ENCODE measurements around the gene OR51M1. TPM values are rescaled to one million over a fixed set of nuclear protein-coding genes. Genes with fewer than 3 reads are reported as not detected.
A peak's percentile ranks its signal among the peaks of the same experiment; 100 is the strongest.

OR51M1 gene
- polyA plus RNA-seq, 2 of the 4 experiments (the other 2 are of a cell fraction), result not detected

DNA sequence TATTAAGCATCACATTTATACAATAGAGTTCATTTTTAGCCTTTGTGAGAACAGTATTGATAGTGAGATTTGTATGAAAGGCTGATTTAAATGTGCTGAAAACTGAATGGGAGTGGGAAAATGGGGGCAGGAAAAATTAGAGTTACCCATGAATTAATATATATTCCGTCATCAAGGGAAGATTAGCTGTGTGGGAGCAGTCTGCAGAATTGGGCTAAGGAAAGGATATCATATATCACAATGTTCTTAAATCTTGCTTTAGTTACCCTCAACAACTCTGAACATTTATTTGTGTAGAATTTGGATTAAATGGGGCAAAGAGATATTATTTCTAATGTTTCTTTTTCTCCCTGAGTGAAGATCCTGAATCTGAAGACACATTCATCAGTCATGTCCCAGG lies 38.2 kb downstream of the OR51M1 start, which contains the start of gene OR51Q1:
Gene OR51Q1, plus strand, starts transcription at position 301 of the 400 bp plus-strand sequence. Its CDS starts 90 bp downstream, at position 391.
- no peak for FAIRE-seq
- ChIA-PET CTCF (no interaction called here), POLR2A (no interaction called here)
- Histone ChIP-seq H3K4me3 (no peak within 1 kb of the TSS), H3K27ac (no peak within 1 kb of the TSS), H3K9me3 (no peaks in the 10 kb centered on the region), H3K4me1 (no peaks in the 10 kb centered on the region), H3K4me2 (no peak within 1 kb of the TSS)
- no peak for DNase-seq (ENCODE audit: low read depth in 1 of 2, low spot score in 1 of 2)
- TF ChIP-seq RCOR1 (IDR thresholded peaks at IDR 0.05; ENCODE audit: low read depth, low read length) (no peak), EP300 (IDR thresholded peaks at IDR 0.05) (no peak)
- WGBS (ENCODE audit: missing lambda C conversion rate), result 33% methylated on average over 1 of the region's 1 CpG
- no peak for ATAC-seq

DNA sequence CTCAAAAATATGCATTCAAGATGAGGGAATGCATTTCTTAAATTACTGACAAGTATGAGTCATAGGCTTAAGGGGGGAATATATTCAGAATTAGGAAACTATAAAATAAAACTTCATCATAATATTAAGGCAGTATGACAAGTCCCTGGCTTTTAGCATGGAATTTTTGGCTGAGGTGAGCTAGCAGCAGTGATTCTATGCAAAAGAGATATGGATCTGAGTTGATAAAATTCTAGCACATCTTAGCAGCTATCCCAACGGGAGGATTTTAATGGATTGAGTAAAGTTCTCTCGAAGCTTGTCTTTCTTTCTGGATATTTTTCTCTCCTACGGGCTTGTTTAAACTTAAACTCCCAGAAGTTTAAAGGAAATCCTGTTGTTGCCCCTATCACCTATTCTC lies 39.5 kb downstream of the OR51M1 start:
- ChIA-PET POLR2A (no interaction called here), CTCF (interaction anchor here (1.4 kb wide), 1 partner anchor 53 kb away, joined by 5 read pairs; no protein-coding TSS in a partner anchor)
- 15% methylated on average over 3 of the region's 3 CpGs for WGBS (ENCODE audit: missing lambda C conversion rate)
- ATAC-seq, result no peak
- Histone ChIP-seq H3K4me1 (no peaks in the 10 kb centered on the region), H3K4me2 (no peak overlapping the region), H3K9me3 (no peaks in the 10 kb centered on the region), H3K4me3 (no peak overlapping the region), H3K27ac (no peak overlapping the region)
- no peak for FAIRE-seq
- TF ChIP-seq NFE2L2 (conservative IDR thresholded peaks at IDR 0.05; ENCODE audit: low read length) (no peak), FOSB (CRISPR knock-in tag; IDR thresholded peaks at IDR 0.05) (no peak), ESRRA (IDR thresholded peaks at IDR 0.05; ENCODE audit: borderline replicate concordance, low read length) (no peak), FOSL2 (IDR thresholded peaks at IDR 0.05) (no peak), FOSL2 (CRISPR knock-in tag; IDR thresholded peaks at IDR 0.05) (peak; percentile 46; the same call in 1 of the 2 replicates), RFX5 (IDR thresholded peaks at IDR 0.05) (no peak), NR3C1 (IDR thresholded peaks at IDR 0.05) (no peak), EHF (CRISPR knock-in tag; IDR thresholded peaks at IDR 0.05) (no peak)
- TF ChIP-seq, protein P1, sequence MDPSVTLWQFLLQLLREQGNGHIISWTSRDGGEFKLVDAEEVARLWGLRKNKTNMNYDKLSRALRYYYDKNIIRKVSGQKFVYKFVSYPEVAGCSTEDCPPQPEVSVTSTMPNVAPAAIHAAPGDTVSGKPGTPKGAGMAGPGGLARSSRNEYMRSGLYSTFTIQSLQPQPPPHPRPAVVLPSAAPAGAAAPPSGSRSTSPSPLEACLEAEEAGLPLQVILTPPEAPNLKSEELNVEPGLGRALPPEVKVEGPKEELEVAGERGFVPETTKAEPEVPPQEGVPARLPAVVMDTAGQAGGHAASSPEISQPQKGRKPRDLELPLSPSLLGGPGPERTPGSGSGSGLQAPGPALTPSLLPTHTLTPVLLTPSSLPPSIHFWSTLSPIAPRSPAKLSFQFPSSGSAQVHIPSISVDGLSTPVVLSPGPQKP (IDR thresholded peaks at IDR 0.05; ENCODE audit: low read depth, low read length), result no peak
- DNase-seq (ENCODE audit: low read depth in 1 of 2, low spot score in 1 of 2), result no peak

DNA sequence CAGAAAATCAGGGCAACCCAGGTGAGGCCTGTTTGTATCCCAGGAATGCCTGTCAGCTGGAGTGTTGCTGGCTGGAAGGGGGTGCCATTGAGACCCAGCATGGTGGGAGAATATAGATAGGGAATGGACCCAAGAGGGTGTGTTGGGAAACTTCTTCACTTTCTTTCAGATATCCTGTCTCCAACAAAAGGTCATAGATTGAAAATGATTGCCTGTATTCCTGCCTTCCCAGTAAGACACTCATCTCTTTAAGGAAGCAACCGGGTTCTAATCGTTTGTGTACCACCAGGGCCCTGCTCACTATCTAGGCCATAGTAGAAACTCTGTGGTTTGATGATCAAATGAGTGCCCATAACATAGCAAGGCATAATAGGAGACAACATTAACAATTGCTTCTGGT lies 57.8 kb downstream of the OR51M1 start, which contains the start of gene OR51I1:
Gene OR51I1, minus strand, starts transcription at position 101 of the 400 bp plus-strand sequence. Its CDS starts 0 bp downstream, at position 101.
- CTCF ChIA-PET, result no interaction called here
- FAIRE-seq, result no peak
- Histone ChIP-seq H3K9me3 (no peaks in the 10 kb centered on the region), H3K27ac (no peak within 1 kb of the TSS), H3K4me2 (no peak within 1 kb of the TSS), H3K4me3 (no peak within 1 kb of the TSS), H3K4me1 (no peaks in the 10 kb centered on the region)
- ATAC-seq, result no peak
- POLR2A ChIA-PET, result no interaction called here
- WGBS (ENCODE audit: missing lambda C conversion rate), result 0% methylated on average over 2 of the region's 2 CpGs
- no peak for TF ChIP-seq EHMT2 (IDR thresholded peaks at IDR 0.05; ENCODE audit: low read depth)
- TF ChIP-seq, protein P2, sequence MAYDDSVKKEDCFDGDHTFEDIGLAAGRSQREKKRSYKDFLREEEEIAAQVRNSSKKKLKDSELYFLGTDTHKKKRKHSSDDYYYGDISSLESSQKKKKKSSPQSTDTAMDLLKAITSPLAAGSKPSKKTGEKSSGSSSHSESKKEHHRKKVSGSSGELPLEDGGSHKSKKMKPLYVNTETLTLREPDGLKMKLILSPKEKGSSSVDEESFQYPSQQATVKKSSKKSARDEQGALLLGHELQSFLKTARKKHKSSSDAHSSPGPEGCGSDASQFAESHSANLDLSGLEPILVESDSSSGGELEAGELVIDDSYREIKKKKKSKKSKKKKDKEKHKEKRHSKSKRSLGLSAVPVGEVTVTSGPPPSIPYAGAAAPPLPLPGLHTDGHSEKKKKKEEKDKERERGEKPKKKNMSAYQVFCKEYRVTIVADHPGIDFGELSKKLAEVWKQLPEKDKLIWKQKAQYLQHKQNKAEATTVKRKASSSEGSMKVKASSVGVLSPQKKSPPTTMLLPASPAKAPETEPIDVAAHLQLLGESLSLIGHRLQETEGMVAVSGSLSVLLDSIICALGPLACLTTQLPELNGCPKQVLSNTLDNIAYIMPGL (CRISPR knock-in tag; IDR thresholded peaks at IDR 0.05; ENCODE audit: borderline replicate concordance), result no peak
- DNase-seq (ENCODE audit: low read depth in 1 of 2, low spot score in 1 of 2), result no peak

Small RNAs within 50 kb of the gene (small RNA-seq; reads per million reads assigned to genes)
- 0 reads per million in 6 experiments for gene AC104389.3

Other genes starting within 250 kb of the OR51M1 start
- gene OR52A5, start 245.5 kb upstream of the OR51M1 start, polyA plus RNA-seq (2011; rRNA removed), result not detected in 2 replicates
- not detected in 3 replicates for gene OR52A5, start 245.5 kb upstream of the OR51M1 start, polyA plus RNA-seq (2017; fragmentation: RNase III; extraction: RNeasy Plus Mini Kit Qiagen cat#74134 plus additional on column Dnase treatment)
- gene OR52A1, start 229.1 kb upstream of the OR51M1 start, polyA plus RNA-seq (2011; rRNA removed), result not detected in 2 replicates
- not detected in 3 replicates for gene OR52A1, start 229.1 kb upstream of the OR51M1 start, polyA plus RNA-seq (2017; fragmentation: RNase III; extraction: RNeasy Plus Mini Kit Qiagen cat#74134 plus additional on column Dnase treatment)
- not detected in 2 replicates for gene OR51V1, start 183.1 kb upstream of the OR51M1 start, polyA plus RNA-seq (2011; rRNA removed)
- gene OR51V1, start 183.1 kb upstream of the OR51M1 start, polyA plus RNA-seq (2017; fragmentation: RNase III; extraction: RNeasy Plus Mini Kit Qiagen cat#74134 plus additional on column Dnase treatment), result not detected in 3 replicates
- 0.30 TPM in 1 of 2 replicates, not detected in the other for gene HBB, start 156.7 kb upstream of the OR51M1 start, polyA plus RNA-seq (2011; rRNA removed)
- not detected in 3 replicates for gene HBB, start 156.7 kb upstream of the OR51M1 start, polyA plus RNA-seq (2017; fragmentation: RNase III; extraction: RNeasy Plus Mini Kit Qiagen cat#74134 plus additional on column Dnase treatment)
- not detected in 2 replicates for gene HBD, start 149.3 kb upstream of the OR51M1 start, polyA plus RNA-seq (2011; rRNA removed)
- gene HBD, start 149.3 kb upstream of the OR51M1 start, polyA plus RNA-seq (2017; fragmentation: RNase III; extraction: RNeasy Plus Mini Kit Qiagen cat#74134 plus additional on column Dnase treatment), result not detected in 3 replicates
- gene HBG1, start 134.0 kb upstream of the OR51M1 start, polyA plus RNA-seq (2011; rRNA removed), result not detected in 2 replicates
- gene HBG1, start 134.0 kb upstream of the OR51M1 start, polyA plus RNA-seq (2017; fragmentation: RNase III; extraction: RNeasy Plus Mini Kit Qiagen cat#74134 plus additional on column Dnase treatment), result not detected in 3 replicates
- not detected in 2 replicates for gene HBG2, start 129.0 kb upstream of the OR51M1 start, polyA plus RNA-seq (2011; rRNA removed)
- gene HBG2, start 129.0 kb upstream of the OR51M1 start, polyA plus RNA-seq (2017; fragmentation: RNase III; extraction: RNeasy Plus Mini Kit Qiagen cat#74134 plus additional on column Dnase treatment), result not detected in 3 replicates
- gene HBE1, start 113.9 kb upstream of the OR51M1 start, polyA plus RNA-seq (2011; rRNA removed), result 0.24 and 0.32 TPM in 2 replicates
- gene HBE1, start 113.9 kb upstream of the OR51M1 start, polyA plus RNA-seq (2017; fragmentation: RNase III; extraction: RNeasy Plus Mini Kit Qiagen cat#74134 plus additional on column Dnase treatment), result 0.10 TPM in 1 of 3 replicates, not detected in the others
- 0.11 TPM in 1 of 2 replicates, not detected in the other for gene OR51B4, start 81.9 kb upstream of the OR51M1 start, polyA plus RNA-seq (2011; rRNA removed)
- not detected in 3 replicates for gene OR51B4, start 81.9 kb upstream of the OR51M1 start, polyA plus RNA-seq (2017; fragmentation: RNase III; extraction: RNeasy Plus Mini Kit Qiagen cat#74134 plus additional on column Dnase treatment)
- not detected in 2 replicates for gene OR51B2, start 59.5 kb upstream of the OR51M1 start, polyA plus RNA-seq (2011; rRNA removed)
- gene OR51B2, start 59.5 kb upstream of the OR51M1 start, polyA plus RNA-seq (2017; fragmentation: RNase III; extraction: RNeasy Plus Mini Kit Qiagen cat#74134 plus additional on column Dnase treatment), result not detected in 3 replicates
- 0.09 and 0.19 TPM in 2 replicates for gene OR51B5, start 40.3 kb upstream of the OR51M1 start, polyA plus RNA-seq (2011; rRNA removed)
- gene OR51B5, start 40.3 kb upstream of the OR51M1 start, polyA plus RNA-seq (2017; fragmentation: RNase III; extraction: RNeasy Plus Mini Kit Qiagen cat#74134 plus additional on column Dnase treatment), result 0.06 to 0.10 TPM in 2 of 3 replicates, not detected in the other
- gene OR51B6, start 32.3 kb upstream of the OR51M1 start, polyA plus RNA-seq (2011; rRNA removed), result not detected in 2 replicates
- gene OR51B6, start 32.3 kb upstream of the OR51M1 start, polyA plus RNA-seq (2017; fragmentation: RNase III; extraction: RNeasy Plus Mini Kit Qiagen cat#74134 plus additional on column Dnase treatment), result not detected in 3 replicates
- not detected in 2 replicates for gene OR51Q1, start 38.3 kb downstream of the OR51M1 start, polyA plus RNA-seq (2011; rRNA removed)
- gene OR51Q1, start 38.3 kb downstream of the OR51M1 start, polyA plus RNA-seq (2017; fragmentation: RNase III; extraction: RNeasy Plus Mini Kit Qiagen cat#74134 plus additional on column Dnase treatment), result not detected in 3 replicates
- gene OR51I1, start 57.7 kb downstream of the OR51M1 start, polyA plus RNA-seq (2011; rRNA removed), result not detected in 2 replicates
- gene OR51I1, start 57.7 kb downstream of the OR51M1 start, polyA plus RNA-seq (2017; fragmentation: RNase III; extraction: RNeasy Plus Mini Kit Qiagen cat#74134 plus additional on column Dnase treatment), result not detected in 3 replicates
- gene OR51I2, start 65.5 kb downstream of the OR51M1 start, polyA plus RNA-seq (2011; rRNA removed), result not detected in 2 replicates
- not detected in 3 replicates for gene OR51I2, start 65.5 kb downstream of the OR51M1 start, polyA plus RNA-seq (2017; fragmentation: RNase III; extraction: RNeasy Plus Mini Kit Qiagen cat#74134 plus additional on column Dnase treatment)
- gene OR52D1, start 104.9 kb downstream of the OR51M1 start, polyA plus RNA-seq (2011; rRNA removed), result not detected in 2 replicates
- not detected in 3 replicates for gene OR52D1, start 104.9 kb downstream of the OR51M1 start, polyA plus RNA-seq (2017; fragmentation: RNase III; extraction: RNeasy Plus Mini Kit Qiagen cat#74134 plus additional on column Dnase treatment)
- gene UBQLN3, start 126.1 kb downstream of the OR51M1 start, polyA plus RNA-seq (2011; rRNA removed), result not detected in 2 replicates
- not detected in 3 replicates for gene UBQLN3, start 126.1 kb downstream of the OR51M1 start, polyA plus RNA-seq (2017; fragmentation: RNase III; extraction: RNeasy Plus Mini Kit Qiagen cat#74134 plus additional on column Dnase treatment)
- 0.41 and 0.71 TPM in 2 replicates for gene UBQLNL, start 132.9 kb downstream of the OR51M1 start, polyA plus RNA-seq (2011; rRNA removed)
- gene UBQLNL, start 132.9 kb downstream of the OR51M1 start, polyA plus RNA-seq (2017; fragmentation: RNase III; extraction: RNeasy Plus Mini Kit Qiagen cat#74134 plus additional on column Dnase treatment), result 0.06 to 0.13 TPM (median 0.12 TPM) in 3 replicates
- gene OR52H1, start 164.7 kb downstream of the OR51M1 start, polyA plus RNA-seq (2011; rRNA removed), result not detected in 2 replicates
- gene OR52H1, start 164.7 kb downstream of the OR51M1 start, polyA plus RNA-seq (2017; fragmentation: RNase III; extraction: RNeasy Plus Mini Kit Qiagen cat#74134 plus additional on column Dnase treatment), result not detected in 3 replicates
- not detected in 2 replicates for gene OR52B6, start 197.1 kb downstream of the OR51M1 start, polyA plus RNA-seq (2011; rRNA removed)
- gene OR52B6, start 197.1 kb downstream of the OR51M1 start, polyA plus RNA-seq (2017; fragmentation: RNase III; extraction: RNeasy Plus Mini Kit Qiagen cat#74134 plus additional on column Dnase treatment), result not detected in 3 replicates
- 44.1 and 52.8 TPM in 2 replicates for gene TRIM6, start 212.8 kb downstream of the OR51M1 start, polyA plus RNA-seq (2011; rRNA removed)
- gene TRIM6, start 212.8 kb downstream of the OR51M1 start, polyA plus RNA-seq (2017; fragmentation: RNase III; extraction: RNeasy Plus Mini Kit Qiagen cat#74134 plus additional on column Dnase treatment), result 22.6 to 27.5 TPM (median 22.9 TPM) in 3 replicates
- 11.7 and 15.2 TPM in 2 replicates for gene TRIM34, start 241.2 kb downstream of the OR51M1 start, polyA plus RNA-seq (2011; rRNA removed)
- gene TRIM34, start 241.2 kb downstream of the OR51M1 start, polyA plus RNA-seq (2017; fragmentation: RNase III; extraction: RNeasy Plus Mini Kit Qiagen cat#74134 plus additional on column Dnase treatment), result 6.1 to 8.1 TPM (median 6.8 TPM) in 3 replicates